GM12892 (cell line): ENCODE measurements around the gene ZNF827.

Experiments
- POLR2A ChIP-seq: IDR thresholded peaks from 2 replicates; pipeline ENCODE4 v1.6.1; 2011; ENCODE audit warnings: low read depth, low read length, control low read depth
- POLR2AphosphoS5 ChIP-seq: IDR thresholded peaks from 2 replicates; pipeline ENCODE4 v1.6.1; 2011; ENCODE audit warnings: low read depth, low read length, control low read depth
- TAF1 ChIP-seq: IDR thresholded peaks from 2 replicates; pipeline ENCODE4 v1.6.1; 2011; ENCODE audit warnings: low read depth, mild to moderate bottlenecking, control low read depth, low read length, borderline replicate concordance

DNA sequence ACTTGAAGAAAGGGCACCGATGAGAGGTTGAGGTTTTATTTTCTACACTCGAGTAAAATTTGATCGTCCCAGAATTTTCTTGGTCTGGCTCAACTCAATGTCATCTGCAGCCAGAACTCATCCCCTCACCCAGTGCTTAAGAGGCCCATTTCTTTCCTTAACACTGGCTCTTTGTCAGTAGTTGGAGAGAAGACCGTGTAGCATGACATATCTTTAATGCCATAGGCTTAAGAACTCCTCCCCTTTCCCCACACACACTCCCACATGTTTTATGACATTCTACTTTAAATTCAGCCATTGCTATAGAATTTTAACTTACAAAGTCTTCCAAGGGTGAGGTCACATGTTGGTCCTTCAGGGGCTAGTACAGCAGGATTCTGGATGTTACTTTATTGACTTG is 44.2 kb upstream of the ZNF827 start:
- TF ChIP-seq TAF1, result no peak
- no peak for TF ChIP-seq POLR2A
- TF ChIP-seq POLR2AphosphoS5, result no peak
